Liver (tissue), 3 donors: ENCODE data around the gene NUDT9.

Experiments
- CTCF ChIP-seq: fragments of 150-350 bp; IDR thresholded peaks from 2 replicates; pipeline ENCODE4 v1.5.1; 2017; ENCODE audit warnings: improper control_type of control experiment, low read depth, low read length; ENCODE audit not compliant: missing input control
- FOXA1 ChIP-seq: IDR thresholded peaks from 2 replicates; pipeline ENCODE4 v1.6.1; 2016; ENCODE audit warnings: antibody characterized with exemption
- GABPA ChIP-seq, 2 donors: IDR thresholded peaks in 1 of 2; conservative IDR thresholded peaks in 1 of 2; 2 replicates each; pipeline ENCODE4 v1.6.1; 2016; ENCODE audit warnings: antibody characterized with exemption in 2 of 2, mild to moderate bottlenecking in 1 of 2, moderate library complexity in 1 of 2
- JUND ChIP-seq, 2 donors: IDR thresholded peaks; 2 replicates each; pipeline ENCODE4 v1.6.1; 2016; ENCODE audit warnings: antibody characterized with exemption in 2 of 2
- RXRA ChIP-seq, 2 donors: IDR thresholded peaks; 2 replicates each; pipeline ENCODE4 v1.6.1; 2017 to 2018; ENCODE audit warnings: antibody characterized with exemption in 2 of 2, mild to moderate bottlenecking in 1 of 2
- SP1 ChIP-seq: IDR thresholded peaks from 2 replicates; pipeline ENCODE4 v1.6.1; 2018; ENCODE audit warnings: antibody characterized with exemption, mild to moderate bottlenecking
- TAF1 ChIP-seq: conservative IDR thresholded peaks from 2 replicates; pipeline ENCODE4 v1.6.1; 2016; ENCODE audit warnings: antibody characterized with exemption, mild to moderate bottlenecking
- YY1 ChIP-seq: IDR thresholded peaks from 2 replicates; pipeline ENCODE4 v1.6.1; 2016; ENCODE audit warnings: antibody characterized with exemption, mild to moderate bottlenecking
- TF ChIP-seq, protein P1 (sequence below): IDR thresholded peaks from 2 replicates; pipeline ENCODE4 v1.6.1; 2016; ENCODE audit warnings: antibody characterized with exemption
- donor health status: healthy.
- donor health status: healthy.

DNA sequence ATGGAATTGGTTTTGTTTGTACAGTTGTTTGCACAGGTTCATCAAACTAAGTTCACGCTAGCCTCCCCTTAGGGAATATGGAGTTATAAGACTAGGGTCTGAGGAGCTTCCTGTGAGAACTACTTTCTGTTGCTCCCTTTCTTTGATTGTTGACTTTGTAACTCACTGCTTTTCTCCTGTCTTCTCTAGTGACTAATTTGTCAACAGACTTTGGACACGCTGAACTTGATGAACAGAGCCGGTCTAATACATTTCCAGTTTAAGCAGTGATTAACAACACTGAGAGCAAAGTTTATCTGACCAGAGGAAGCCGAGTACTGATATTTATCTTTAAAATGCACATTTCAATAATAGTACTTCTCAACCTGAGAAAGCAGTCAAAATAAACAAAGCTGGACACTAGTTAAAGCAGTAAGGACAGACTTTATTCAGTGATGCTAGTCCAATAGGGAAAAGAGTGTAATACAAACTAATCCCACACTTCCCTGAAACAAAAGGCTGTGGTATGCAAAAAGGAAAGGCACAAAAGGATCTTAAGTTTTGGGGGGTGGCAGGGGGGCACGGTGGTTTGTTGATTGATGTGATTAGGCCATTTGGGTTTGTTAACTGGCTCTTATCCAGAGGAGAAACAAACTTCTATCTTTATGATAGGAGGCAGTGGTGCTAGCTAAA lies 2.7 kb upstream of the NUDT9 start:
- TF ChIP-seq CTCF (no peak), FOXA1 (peak; percentile 77), GABPA (IDR thresholded peaks at IDR 0.05 in 1 of 2, conservative IDR thresholded peaks at IDR 0.05 in 1 of 2) (no peak), SP1 (peak; percentile 86), RXRA (IDR thresholded peaks at IDR 0.05) (peak in 1 of 2 donors; percentile 79), TAF1 (no peak), JUND (IDR thresholded peaks at IDR 0.05) (peak; percentile 77 to 79), YY1 (peak; percentile 22)
- TF ChIP-seq, protein P1, sequence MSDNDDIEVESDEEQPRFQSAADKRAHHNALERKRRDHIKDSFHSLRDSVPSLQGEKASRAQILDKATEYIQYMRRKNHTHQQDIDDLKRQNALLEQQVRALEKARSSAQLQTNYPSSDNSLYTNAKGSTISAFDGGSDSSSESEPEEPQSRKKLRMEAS: peak; percentile 42
